K562 (cell line): ENCODE results near the gene EEF1A2. TPM values are rescaled to one million over a fixed set of nuclear protein-coding genes. Genes with fewer than 3 reads are reported as not detected.

Experiments
- CREB3L1 ChIP-seq: fragments of 450-650 bp; IDR thresholded peaks from 2 replicates; pipeline ENCODE4 v1.6.1; 2014; ENCODE audit warnings: low read depth, mild to moderate bottlenecking, moderate library complexity, borderline replicate concordance
- ETS2 ChIP-seq: IDR thresholded peaks from 2 replicates; pipeline ENCODE4 v1.6.1; 2016; ENCODE audit warnings: borderline replicate concordance, missing genetic modification characterization, mild to moderate bottlenecking, moderate library complexity, missing compliant biosample characterization; ENCODE audit not compliant: poor library complexity, severe bottlenecking
- HCFC1 ChIP-seq: IDR thresholded peaks from 2 replicates; pipeline ENCODE4 v1.6.1; 2012; ENCODE audit warnings: low read depth, low read length, improper control_type of control experiment
- HOMEZ ChIP-seq: fragments of 250-450 bp; sonication (Bioruptor Pico); IDR thresholded peaks from 2 replicates; pipeline ENCODE4 v1.4.0; 2020; ENCODE audit warnings: mild to moderate bottlenecking, moderate library complexity
- JUND ChIP-seq, 2 experiments: IDR thresholded peaks; 2 replicates in 1 of 2; 3 replicates in 1 of 2; pipeline ENCODE4 v1.6.1; 2011; ENCODE audit warnings: borderline replicate concordance in 2 of 2, low read depth in 2 of 2, low read length in 2 of 2, improper control_type of control experiment in 1 of 2, missing biosample characterization in 1 of 2, missing genetic modification characterization in 1 of 2, missing genetic modification reagents in 1 of 2
- KDM4B ChIP-seq, 2 experiments: fragments of 450-650 bp in 1 of 2; sonication (generic) in 1 of 2; IDR thresholded peaks; 2 replicates each; pipeline ENCODE4 v1.6.1; 2016 to 2017; ENCODE audit warnings: borderline replicate concordance in 2 of 2, antibody characterized with exemption in 1 of 2, low read depth in 1 of 2, mild to moderate bottlenecking in 1 of 2
- MTA3 ChIP-seq: fragments of 450-650 bp; formaldehyde crosslinking; IDR thresholded peaks from 2 replicates; pipeline ENCODE4 v1.6.1; 2017; ENCODE audit warnings: mild to moderate bottlenecking, borderline replicate concordance
- PCBP1 ChIP-seq: fragments of 200-400 bp; formaldehyde crosslinking; IDR thresholded peaks from 2 replicates; pipeline ENCODE4 v1.6.1; 2018; ENCODE audit warnings: mild to moderate bottlenecking, low read depth, low read length; ENCODE audit not compliant: poor library complexity, severe bottlenecking
- PHB2 ChIP-seq: fragments of 450-650 bp; IDR thresholded peaks from 2 replicates; pipeline ENCODE4 v1.6.1; 2017; ENCODE audit warnings: low read depth
- PRMT5 ChIP-seq: sonication (generic); formaldehyde crosslinking; IDR thresholded peaks from 2 replicates; pipeline ENCODE4 v1.5.0; 2020; ENCODE audit warnings: missing genetic modification reagents
- RBFOX2 ChIP-seq: fragments of 200-400 bp; formaldehyde crosslinking; IDR thresholded peaks from 2 replicates; pipeline ENCODE4 v1.6.1; 2017; ENCODE audit warnings: low read depth, mild to moderate bottlenecking, low read length, moderate library complexity
- RFX5 ChIP-seq: IDR thresholded peaks from 2 replicates; pipeline ENCODE4 v1.6.1; 2011; ENCODE audit warnings: low read depth, mild to moderate bottlenecking, improper control_type of control experiment, low read length
- STAT5A ChIP-seq: IDR thresholded peaks from 2 replicates; pipeline ENCODE4 v1.6.1; 2012; ENCODE audit warnings: low read length, inconsistent platforms, borderline replicate concordance
- XRCC3 ChIP-seq: fragments of 450-650 bp; IDR thresholded peaks from 2 replicates; pipeline ENCODE4 v1.6.1; 2017; ENCODE audit warnings: mild to moderate bottlenecking, moderate library complexity
- ZEB2 ChIP-seq: fragments of 450-650 bp; IDR thresholded peaks from 2 replicates; pipeline ENCODE4 v1.6.1; 2016
- ZFP36 ChIP-seq: fragments of 150-350 bp; IDR thresholded peaks from 2 replicates; pipeline ENCODE4 v1.6.1; 2018; ENCODE audit warnings: low read length, low read depth; ENCODE audit not compliant: partially characterized antibody
- ZNF146 ChIP-seq: IDR thresholded peaks from one replicate; pipeline ENCODE4 v1.6.1; 2018; ENCODE audit warnings: missing compliant biosample characterization; ENCODE audit not compliant: unreplicated experiment
- ZNF184 ChIP-seq: sonication (generic); formaldehyde crosslinking; IDR thresholded peaks from 2 replicates; pipeline ENCODE4 v1.5.0; 2020; ENCODE audit warnings: missing genetic modification reagents
- ZNF253 ChIP-seq: fragments of 250-450 bp; sonication (Bioruptor Pico); conservative IDR thresholded peaks from 2 replicates; pipeline ENCODE4 v1.6.1; 2021; ENCODE audit warnings: mild to moderate bottlenecking
- ZNF408 ChIP-seq: fragments of 250-450 bp; sonication (Bioruptor Pico); IDR thresholded peaks from 2 replicates; pipeline ENCODE4 v1.4.0; 2020; ENCODE audit warnings: low read depth, mild to moderate bottlenecking, moderate library complexity
- polyA plus RNA-seq, 8 experiments: library from polyadenylated mRNA; depleted of rRNA in 4 of 8; stranded (reverse) in 5 of 8; unstranded in 3 of 8; fragments of >200 nt; fragmentation: Nextera tagmentation in 2 of 8; fragmentation: Illumina TruSeq in 1 of 8; extraction: Ambion mirVana in 2 of 8; extraction: Trizol in 1 of 8; gene quantifications; 2 replicates each; pipeline versions ENCODE4 v1.2.1 to v1.2.3, GENCODE V29; 2011 to 2014; ENCODE audit warnings: inconsistent platforms in 1 of 8, missing spikeins in 1 of 8
- total RNA-seq, 7 experiments: library from RNA; depleted of rRNA in 6 of 7; stranded (reverse); fragments of >200 nt in 6 of 7; fragmentation: Illumina TruSeq in 2 of 7; extraction: Trizol in 2 of 7; gene quantifications; 2 replicates each; pipeline versions ENCODE4 v1.2.1 to v1.2.3, GENCODE V29; 2011 to 2021; ENCODE audit warnings: low replicate concordance in 1 of 7
- TF ChIP-seq, protein P1 (sequence below): fragments of 450-650 bp; IDR thresholded peaks from 2 replicates; pipeline ENCODE4 v1.6.1; 2018; ENCODE audit not compliant: partially characterized antibody

Gene EEF1A2
- total and polyA plus RNA-seq, 9 of the 15 experiments (the other 6 are each of a cell fraction or from before 2014, with no cell fraction given): 0.04 to 29.6 (median 11.5) TPM

- TF ChIP-seq CREB3L1 (no peak), PHB2 (no peak), HOMEZ (CRISPR knock-in tag) (no peak), RBFOX2 (no peak; the same call in none of the 2 replicates), RFX5 (no peak), ZFP36 (peak; percentile 86), PCBP1 (peak; percentile 62), MTA3 (0 out of 2 replicates have a peak, but pooled peaks have one; percentile 56), HCFC1 (no peak), JUND (IDR thresholded peaks at IDR 0.05; ENCODE audit: borderline replicate concordance, low read depth, low read length) (peak; percentile 36; the same call in 1 of the 2 replicates), JUND (tag; IDR thresholded peaks at IDR 0.05; ENCODE audit: borderline replicate concordance, low read depth, low read length) (no peak; the same call in 2 of the 3 replicates), ETS2 (tag) (no peak), ZNF184 (CRISPR knock-in tag) (no peak), ZNF146 (no peak), ZNF253 (CRISPR knock-in tag) (no peak), XRCC3 (no peak), KDM4B (IDR thresholded peaks at IDR 0.05; ENCODE audit: borderline replicate concordance in 2 of 2, low read depth in 1 of 2) (no peak), STAT5A (no peak), PRMT5 (CRISPR knock-in tag) (no peak), ZEB2 (no peak), ZNF408 (CRISPR knock-in tag) (no peak)
- TF ChIP-seq, protein P1, sequence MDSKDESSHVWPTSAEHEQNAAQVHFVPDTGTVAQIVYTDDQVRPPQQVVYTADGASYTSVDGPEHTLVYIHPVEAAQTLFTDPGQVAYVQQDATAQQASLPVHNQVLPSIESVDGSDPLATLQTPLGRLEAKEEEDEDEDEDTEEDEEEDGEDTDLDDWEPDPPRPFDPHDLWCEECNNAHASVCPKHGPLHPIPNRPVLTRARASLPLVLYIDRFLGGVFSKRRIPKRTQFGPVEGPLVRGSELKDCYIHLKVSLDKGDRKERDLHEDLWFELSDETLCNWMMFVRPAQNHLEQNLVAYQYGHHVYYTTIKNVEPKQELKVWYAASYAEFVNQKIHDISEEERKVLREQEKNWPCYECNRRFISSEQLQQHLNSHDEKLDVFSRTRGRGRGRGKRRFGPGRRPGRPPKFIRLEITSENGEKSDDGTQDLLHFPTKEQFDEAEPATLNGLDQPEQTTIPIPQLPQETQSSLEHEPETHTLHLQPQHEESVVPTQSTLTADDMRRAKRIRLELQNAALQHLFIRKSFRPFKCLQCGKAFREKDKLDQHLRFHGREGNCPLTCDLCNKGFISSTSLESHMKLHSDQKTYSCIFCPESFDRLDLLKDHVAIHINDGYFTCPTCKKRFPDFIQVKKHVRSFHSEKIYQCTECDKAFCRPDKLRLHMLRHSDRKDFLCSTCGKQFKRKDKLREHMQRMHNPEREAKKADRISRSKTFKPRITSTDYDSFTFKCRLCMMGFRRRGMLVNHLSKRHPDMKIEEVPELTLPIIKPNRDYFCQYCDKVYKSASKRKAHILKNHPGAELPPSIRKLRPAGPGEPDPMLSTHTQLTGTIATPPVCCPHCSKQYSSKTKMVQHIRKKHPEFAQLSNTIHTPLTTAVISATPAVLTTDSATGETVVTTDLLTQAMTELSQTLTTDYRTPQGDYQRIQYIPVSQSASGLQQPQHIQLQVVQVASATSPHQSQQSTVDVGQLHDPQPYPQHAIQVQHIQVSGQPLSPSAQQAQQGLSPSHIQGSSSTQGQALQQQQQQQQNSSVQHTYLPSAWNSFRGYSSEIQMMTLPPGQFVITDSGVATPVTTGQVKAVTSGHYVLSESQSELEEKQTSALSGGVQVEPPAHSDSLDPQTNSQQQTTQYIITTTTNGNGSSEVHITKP: peak; percentile 53
These were observed 38.8 kb upstream of the EEF1A2 start (continued) for GRCh38 chr20:63537525-63538203.
